Mammary epithelial cell (primary cell): Measurements from ENCODE around the gene FAM193B.

ENCODE experiments used
- CTCF ChIP-seq, 2 donors: IDR thresholded peaks in 1 of 2; conservative IDR thresholded peaks in 1 of 2; 2 replicates each; pipeline ENCODE4 v1.5.1; 2011 to 2012; ENCODE audit warnings: inconsistent platforms in 2 of 2, low read length in 2 of 2, mild to moderate bottlenecking in 2 of 2, control low read depth in 1 of 2, low read depth in 1 of 2; ENCODE audit not compliant: insufficient read depth in 1 of 2; ENCODE audit errors: extremely low read depth in 1 of 2
- EZH2 ChIP-seq: IDR thresholded peaks from 2 replicates; pipeline ENCODE4 v1.6.1; 2012; ENCODE audit warnings: low read length, inconsistent platforms, borderline replicate concordance

DNA sequence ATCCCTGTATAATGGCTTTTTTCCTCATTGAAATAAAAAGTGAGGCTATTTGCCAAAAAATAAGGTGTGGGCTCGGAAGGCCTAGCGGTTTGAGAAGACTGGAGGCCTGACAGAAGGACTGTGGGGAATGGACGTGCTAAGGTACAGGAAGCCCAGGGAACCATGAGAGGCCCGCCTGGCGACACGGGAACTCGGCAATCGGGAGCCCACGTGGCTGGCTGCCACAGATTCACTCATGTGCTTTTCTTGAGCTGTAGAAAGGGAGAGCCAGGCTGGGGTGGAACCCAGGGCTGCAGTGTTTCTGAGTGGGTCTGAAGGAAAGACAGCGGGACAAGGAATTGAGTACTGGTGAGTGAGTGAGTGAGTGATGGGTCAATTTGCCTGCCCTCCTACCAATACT lies 25.7 kb downstream of the FAM193B start:
- no peak for TF ChIP-seq EZH2
- TF ChIP-seq CTCF (conservative IDR thresholded peaks at IDR 0.05 in 1 of 2, IDR thresholded peaks at IDR 0.05 in 1 of 2; ENCODE audit: extremely low read depth in 1 of 2, insufficient read depth in 1 of 2, low read depth in 1 of 2, low read length in 2 of 2) = no peak
